Neural crest cell (in vitro differentiated cells): ENCODE measurements around the gene DNASE2B. TPM values are rescaled to one million over a fixed set of nuclear protein-coding genes. Genes with fewer than 3 reads are reported as not detected.
"Not testable (repeated sequence)": the region's sequence is repeated elsewhere in the genome, so short reads cannot be mapped to it uniquely, and the experiment has no call there.

ENCODE experiments used
- DNase-seq: peaks from one replicate; pipeline ENCODE4 v3.0.0; 2021; ENCODE audit warnings: low read depth, mixed read lengths, low spot score
- H3K27ac Mint-ChIP-seq: one replicate; pipeline ENCODE4 v1.8.0; 2021; ENCODE audit warnings: mild to moderate bottlenecking, mixed read lengths; ENCODE audit not compliant: unreplicated experiment
- H3K27me3 Mint-ChIP-seq: 2 replicates; pipeline ENCODE4 v1.8.0; 2021; ENCODE audit warnings: low read depth, mild to moderate bottlenecking, mixed read lengths
- H3K36me3 Mint-ChIP-seq: 2 replicates; pipeline ENCODE4 v1.8.0; 2021; ENCODE audit warnings: low read depth, mild to moderate bottlenecking, mixed read lengths
- H3K4me1 Mint-ChIP-seq: 2 replicates; pipeline ENCODE4 v1.8.0; 2021; ENCODE audit warnings: mixed read lengths
- H3K4me3 Mint-ChIP-seq: one replicate; pipeline ENCODE4 v1.8.0; 2021; ENCODE audit warnings: mild to moderate bottlenecking, mixed read lengths
- H3K9me3 Mint-ChIP-seq: 2 replicates; pipeline ENCODE4 v1.8.0; 2021; ENCODE audit warnings: mixed read lengths
- CTCF ChIP-seq: fragments of 200-600 bp; sonication (generic); conservative IDR thresholded peaks from 2 replicates; pipeline ENCODE4 v1.5.0; 2021; ENCODE audit warnings: antibody characterized with exemption, mild to moderate bottlenecking
- total RNA-seq: library from RNA; stranded (reverse); gene quantifications from 2 replicates; pipeline ENCODE4 v1.2.1, GENCODE V29; 2021

Gene DNASE2B
- total RNA-seq, 1 donor from 2014 or later = not detected

DNA sequence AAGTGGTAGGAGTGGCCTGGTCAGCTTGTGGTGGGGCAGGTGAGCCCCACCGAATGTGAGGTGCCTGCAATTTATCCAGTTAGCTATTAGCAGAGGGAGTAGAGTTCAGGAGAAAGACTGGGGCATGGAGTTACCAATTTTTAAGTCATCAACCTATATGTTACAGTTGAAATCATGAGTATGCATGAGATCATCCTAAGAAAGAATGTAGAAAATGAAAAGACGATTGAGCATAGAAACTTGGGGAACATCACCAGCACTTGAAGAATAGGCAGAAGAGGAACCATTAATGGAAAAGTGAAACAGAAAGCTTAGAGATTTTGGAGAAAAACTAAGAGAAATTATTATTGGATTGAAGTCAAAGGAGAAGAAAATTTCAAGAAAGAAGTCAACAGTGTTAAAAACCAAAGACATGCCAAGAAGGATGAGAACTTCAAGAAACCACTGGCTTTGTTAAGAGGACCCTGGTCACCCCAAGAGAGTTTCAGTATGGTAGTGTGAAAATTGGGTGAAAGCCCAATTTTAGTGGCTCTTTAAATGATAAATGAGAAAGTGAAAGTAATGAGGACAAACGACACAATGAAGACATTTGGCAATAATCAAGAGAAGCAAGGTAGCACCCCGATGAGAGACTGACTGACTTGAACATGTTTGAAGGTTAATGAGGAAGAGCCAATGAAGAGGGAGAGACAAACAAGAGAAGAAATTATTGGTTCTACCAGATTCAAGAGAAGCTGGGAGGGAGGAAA, 36.7 kb downstream of the DNASE2B start:
- Mint-ChIP-seq H3K27me3 (no peaks in the 10 kb centered on the region), H3K27ac (no peak overlapping the region)

DNA sequence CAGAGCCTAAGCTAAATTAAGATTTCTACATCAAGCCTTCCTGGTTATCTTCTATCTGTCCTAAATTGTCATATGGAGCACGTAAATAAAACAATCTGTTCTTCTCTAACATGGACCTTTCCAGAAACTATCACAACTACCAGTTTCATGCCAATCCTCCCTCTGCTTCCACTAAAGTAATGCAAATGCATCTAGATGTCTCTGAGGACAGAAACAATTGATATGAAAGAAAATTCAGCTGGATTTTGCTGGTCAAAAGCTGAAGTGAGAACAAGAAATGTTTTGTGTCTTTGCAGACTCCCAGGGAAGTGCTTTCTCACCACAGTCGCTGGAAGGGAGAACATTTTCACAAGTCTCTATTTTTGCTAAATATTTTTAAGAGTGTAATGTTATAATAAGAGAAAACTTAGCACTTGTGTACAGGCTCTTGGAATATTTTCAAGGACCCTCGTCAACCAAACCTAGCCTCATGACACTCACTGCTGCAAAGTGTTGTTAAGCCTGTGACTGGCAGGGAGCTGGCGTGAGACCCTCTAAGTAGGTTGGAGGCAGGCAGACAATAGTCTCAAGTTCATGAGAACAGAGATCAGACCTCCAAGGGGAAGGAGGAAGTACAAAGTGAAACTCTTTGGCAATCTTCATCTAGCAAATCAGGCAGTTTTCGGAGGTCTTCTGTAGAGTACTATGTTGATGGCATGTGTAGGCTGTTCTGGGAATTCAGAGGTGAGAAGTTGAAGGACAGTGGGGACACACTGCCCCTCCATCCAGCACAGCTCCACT, 38.8 kb downstream of the DNASE2B start:
- Mint-ChIP-seq H3K27ac (no peak overlapping the region), H3K27me3 (no peaks in the 10 kb centered on the region)

More for the DNA sequence above, 36.7 kb downstream of the DNASE2B start:
- H3K9me3 Mint-ChIP-seq = peaks cover 5% of the 10 kb centered on the region
- no peak for TF ChIP-seq CTCF
- DNase-seq = no peak
- H3K4me3 Mint-ChIP-seq = no peak overlapping the region
- H3K36me3 Mint-ChIP-seq = no peaks in the 10 kb centered on the region
- peaks cover 10% of the 10 kb centered on the region for H3K4me1 Mint-ChIP-seq

DNA sequence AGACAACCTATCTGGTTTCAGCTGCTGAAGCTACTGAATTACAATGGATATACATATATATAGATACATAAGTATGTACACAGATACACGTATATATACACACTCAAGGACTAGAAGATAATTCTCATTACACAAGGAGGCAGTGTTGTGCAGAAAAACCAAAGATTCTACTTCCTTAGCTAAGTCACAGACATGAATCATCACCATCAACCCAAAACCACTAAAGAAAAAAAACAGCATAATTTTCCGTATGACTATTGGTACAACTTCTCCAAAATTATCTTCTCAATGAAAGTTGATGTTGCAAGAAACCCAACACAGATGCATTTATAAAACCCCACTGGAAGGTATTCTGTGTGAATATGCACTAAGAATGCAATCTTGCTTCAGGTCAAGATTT, 44.0 kb downstream of the DNASE2B start:
- Mint-ChIP-seq H3K9me3 (peaks cover 12% of the 10 kb centered on the region), H3K27ac (no peak overlapping the region), H3K4me1 (no peaks in the 10 kb centered on the region), H3K4me3 (no peak overlapping the region), H3K36me3 (peaks cover 5% of the 10 kb centered on the region), H3K27me3 (no peaks in the 10 kb centered on the region)
- peak; percentile 63 for TF ChIP-seq CTCF
- DNase-seq = no peak

More for the DNA sequence above, 38.8 kb downstream of the DNASE2B start:
- DNase-seq = no peak
- H3K4me1 Mint-ChIP-seq = peaks cover 10% of the 10 kb centered on the region
- H3K9me3 Mint-ChIP-seq = no peaks in the 10 kb centered on the region
- H3K36me3 Mint-ChIP-seq = no peaks in the 10 kb centered on the region
- no peak for TF ChIP-seq CTCF
- H3K4me3 Mint-ChIP-seq = no peak overlapping the region

DNA sequence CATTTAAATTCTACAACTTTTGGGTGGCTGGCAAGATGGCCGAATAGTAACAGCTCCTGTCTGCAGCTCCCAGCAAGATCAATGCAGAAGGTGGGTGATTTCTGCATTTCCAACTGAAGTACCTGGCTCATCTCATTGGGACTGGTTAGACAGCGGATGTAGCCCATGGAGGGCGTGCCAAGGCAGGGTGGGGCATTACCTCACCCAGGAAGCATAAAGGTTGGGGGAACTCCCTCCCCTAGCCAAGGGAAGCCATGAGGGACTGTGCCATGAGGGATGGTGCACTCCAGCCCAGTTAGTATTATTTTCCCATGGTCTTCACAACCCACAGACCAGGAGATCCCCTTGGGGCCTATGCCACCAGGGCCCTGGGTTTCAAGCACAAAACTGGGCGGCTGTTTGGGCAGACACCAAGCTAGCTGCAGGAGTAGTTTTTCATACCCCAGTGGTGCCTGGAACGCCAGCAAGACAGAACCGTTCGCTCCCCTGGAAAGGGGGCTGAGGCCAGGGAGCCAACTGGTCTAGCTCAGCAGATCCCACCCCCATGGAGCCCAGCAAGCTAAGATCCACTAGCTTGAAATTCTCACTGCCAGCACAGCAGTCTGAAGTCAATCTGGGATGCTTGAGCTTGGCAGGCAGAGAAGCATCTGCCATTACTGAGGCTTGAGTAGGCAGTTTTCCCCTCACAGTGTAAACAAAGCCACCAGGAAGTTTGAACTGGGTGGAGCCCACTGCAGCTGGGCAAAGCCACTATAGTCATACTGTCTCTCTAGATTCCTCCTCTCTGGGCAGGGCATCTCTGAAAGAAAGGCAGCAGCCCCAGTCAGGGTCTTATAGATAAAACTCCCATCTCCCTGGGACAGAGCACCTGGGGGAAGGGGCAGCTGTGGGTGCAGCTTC, 44.7 kb downstream of the DNASE2B start:
- H3K36me3 Mint-ChIP-seq, H3K4me1 Mint-ChIP-seq, H3K4me3 Mint-ChIP-seq, H3K27me3 Mint-ChIP-seq, DNase-seq: not testable (repeated sequence)
- peaks cover 12% of the 10 kb centered on the region for H3K9me3 Mint-ChIP-seq
- H3K27ac Mint-ChIP-seq = peak overlapping the region; percentile 30

DNA sequence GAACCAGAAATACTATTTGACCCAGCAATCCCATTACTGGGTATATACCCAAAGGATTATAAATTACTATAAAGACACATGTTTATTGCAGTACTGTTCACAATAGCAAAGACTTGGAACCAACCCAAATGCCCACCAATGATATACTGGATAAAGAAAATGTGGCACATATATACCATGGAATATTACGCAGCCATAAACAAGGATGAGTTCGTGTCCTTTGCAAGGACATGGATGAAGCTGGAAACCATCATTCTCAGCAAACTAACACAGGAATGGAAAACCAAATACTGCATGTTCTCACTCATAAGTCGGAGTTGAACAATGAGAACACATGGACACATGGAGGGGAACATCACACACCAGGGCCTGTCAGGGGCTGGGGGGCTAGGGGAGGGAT, 50.4 kb downstream of the DNASE2B start:
- not testable (repeated sequence) for H3K27me3 Mint-ChIP-seq, H3K4me1 Mint-ChIP-seq, H3K36me3 Mint-ChIP-seq

GRCh38 chr1:84450910-84451309, 52.6 kb downstream of the DNASE2B start:
- no peaks in the 10 kb centered on the region for H3K4me1 Mint-ChIP-seq
- no peak overlapping the region for H3K4me3 Mint-ChIP-seq
- H3K36me3 Mint-ChIP-seq = peaks cover 4% of the 10 kb centered on the region
- peaks cover 10% of the 10 kb centered on the region for H3K9me3 Mint-ChIP-seq
- TF ChIP-seq CTCF = no peak
- H3K27me3 Mint-ChIP-seq = peaks cover 10% of the 10 kb centered on the region
- DNase-seq = no peak
- no peak overlapping the region for H3K27ac Mint-ChIP-seq

More for the DNA sequence above, 50.4 kb downstream of the DNASE2B start:
- DNase-seq, H3K27ac Mint-ChIP-seq, H3K4me3 Mint-ChIP-seq: not testable (repeated sequence)
- peaks cover 15% of the 10 kb centered on the region for H3K9me3 Mint-ChIP-seq
